Activated CD8-positive, alpha-beta T cell treated with anti-CD3 and anti-CD28 coated beads for 36 hours (primary cell): Measurements from ENCODE around the gene WDR89. TPM values are rescaled to one million over a fixed set of nuclear protein-coding genes. Genes with fewer than 3 reads are reported as not detected.
"Not testable (repeated sequence)": the region's sequence is repeated elsewhere in the genome, so short reads cannot be mapped to it uniquely, and the experiment has no call there.

Experiments used
- ATAC-seq: fragments of 200-7000 bp; cut with Tn5 transposase; one replicate; pipeline ENCODE4 v1.10.0; 2021; ENCODE audit warnings: mild to moderate bottlenecking, moderate library complexity
- CTCF ChIA-PET: fragments of 350-600 bp; sonication (Branson Sonifier 250); formaldehyde crosslinking; loops from one replicate; lab custom pipeline; 2021; ENCODE audit warnings: antibody characterized with exemption; lab: Charles Lee
- POLR2A ChIA-PET: fragments of 350-600 bp; sonication (Branson Sonifier 250); formaldehyde crosslinking; loops from one replicate; lab custom pipeline; 2021; ENCODE audit warnings: antibody characterized with exemption; lab: Charles Lee
- DNase-seq: peaks from one replicate; pipeline ENCODE4 v3.0.0-alpha.2; 2020
- H3K27ac Mint-ChIP-seq: one replicate; pipeline ENCODE4 v1.8.0; 2021; ENCODE audit warnings: mild to moderate bottlenecking, mixed read lengths
- H3K27me3 Mint-ChIP-seq: one replicate; pipeline ENCODE4 v1.8.0; 2021; ENCODE audit warnings: mixed read lengths
- H3K36me3 Mint-ChIP-seq: one replicate; pipeline ENCODE4 v1.8.0; 2021; ENCODE audit warnings: low read depth, mixed read lengths
- H3K4me1 Mint-ChIP-seq: one replicate; pipeline ENCODE4 v1.8.0; 2021; ENCODE audit warnings: low read depth, mixed read lengths
- H3K4me3 Mint-ChIP-seq: one replicate; pipeline ENCODE4 v1.8.0; 2021; ENCODE audit warnings: mild to moderate bottlenecking, moderate library complexity, mixed read lengths
- H3K9me3 Mint-ChIP-seq: one replicate; pipeline ENCODE4 v1.8.0; 2021; ENCODE audit warnings: mixed read lengths
- CTCF ChIP-seq: fragments of 200-600 bp; IDR thresholded peaks from one replicate; pipeline ENCODE4 v1.8.0; 2022; ENCODE audit warnings: antibody characterized with exemption, mild to moderate bottlenecking
- intact Hi-C: fragments of 100-400 bp; cut with micrococcal nuclease; formaldehyde crosslinking; loops from one replicate; pipeline ENCODE4 v1.10.0; 2022
- total RNA-seq, 2 experiments: library from RNA; stranded (reverse); gene quantifications; one replicate each; pipeline ENCODE4 v1.2.3, GENCODE V29; 2021

WDR89 gene
- total RNA-seq, 2 experiments from 2014 or later, result 30.9 to 33.4 TPM

- Mint-ChIP-seq H3K27ac (no peak overlapping the region), H3K4me3 (no peak overlapping the region), H3K36me3 (peaks cover 53% of the 10 kb centered on the region), H3K4me1 (peaks cover 4% of the 10 kb centered on the region), H3K27me3 (no peaks in the 10 kb centered on the region), H3K9me3 (peaks cover 24% of the 10 kb centered on the region)
- ChIA-PET CTCF (no interaction called here), POLR2A (interaction anchor here (0.8 kb wide), 1 partner anchor 10 kb away, joined by 3 read pairs; no protein-coding TSS in a partner anchor)
- TF ChIP-seq CTCF, result no peak
- intact Hi-C loops, result no loop called here
- ATAC-seq, result no peak
- no peak for DNase-seq
These were observed 47.0 kb downstream of the WDR89 start for GRCh38 chr14:63594455-63595372.

GRCh38 chr14:63583046-63583445 lies 58.6 kb downstream of the WDR89 start:
- H3K27me3 Mint-ChIP-seq, DNase-seq, ATAC-seq, H3K4me3 Mint-ChIP-seq, CTCF ChIA-PET, H3K36me3 Mint-ChIP-seq, H3K9me3 Mint-ChIP-seq, H3K27ac Mint-ChIP-seq, H3K4me1 Mint-ChIP-seq, POLR2A ChIA-PET, intact Hi-C loops: not testable (repeated sequence)

GRCh38 chr14:63581491-63581890 lies 60.2 kb downstream of the WDR89 start:
- Mint-ChIP-seq H3K4me3 (no peak overlapping the region), H3K9me3 (no peaks in the 10 kb centered on the region), H3K27me3 (peaks cover 3% of the 10 kb centered on the region), H3K4me1 (no peaks in the 10 kb centered on the region), H3K36me3 (no peaks in the 10 kb centered on the region), H3K27ac (no peak overlapping the region)
- POLR2A ChIA-PET, result no interaction called here
- CTCF ChIA-PET, result no interaction called here
- DNase-seq (no peak), ATAC-seq (no peak)
- TF ChIP-seq CTCF, result no peak
- intact Hi-C loops, result no loop called here

- CTCF ChIA-PET, result no interaction called here
- DNase-seq (no peak), ATAC-seq (no peak)
- POLR2A ChIA-PET, result interaction anchor here (1.7 kb wide), 1 partner anchor 65 kb away, joined by 4 read pairs; no protein-coding TSS in a partner anchor
- Mint-ChIP-seq H3K36me3 (no peaks in the 10 kb centered on the region), H3K27ac (no peak overlapping the region), H3K4me1 (no peaks in the 10 kb centered on the region), H3K9me3 (no peaks in the 10 kb centered on the region), H3K4me3 (no peak overlapping the region), H3K27me3 (peaks cover 4% of the 10 kb centered on the region)
- no peak for TF ChIP-seq CTCF
- intact Hi-C loops, result no loop called here
These were observed 63.4 kb downstream of the WDR89 start for GRCh38 chr14:63578300-63578699.

- intact Hi-C loops, result no loop called here
- ATAC-seq, result no peak
- Mint-ChIP-seq H3K4me3 (no peak overlapping the region), H3K9me3 (no peaks in the 10 kb centered on the region), H3K36me3 (no peaks in the 10 kb centered on the region), H3K27ac (no peak overlapping the region), H3K4me1 (no peaks in the 10 kb centered on the region), H3K27me3 (peaks cover 4% of the 10 kb centered on the region)
- CTCF ChIA-PET, result no interaction called here
- TF ChIP-seq CTCF, result no peak
- no peak for DNase-seq
- POLR2A ChIA-PET, result no interaction called here
These were observed 68.1 kb downstream of the WDR89 start for GRCh38 chr14:63573581-63573980.
